ENCODE data around the gene ATP1A3.
"Not testable (repeated sequence)": the region's sequence is repeated elsewhere in the genome, so short reads cannot be mapped to it uniquely, and the experiment has no call there.

The ATP1A3 gene

GRCh38 chr19:41941410-41942202 is 52.4 kb downstream of the ATP1A3 start:
- no peak for DNase-seq

DNA sequence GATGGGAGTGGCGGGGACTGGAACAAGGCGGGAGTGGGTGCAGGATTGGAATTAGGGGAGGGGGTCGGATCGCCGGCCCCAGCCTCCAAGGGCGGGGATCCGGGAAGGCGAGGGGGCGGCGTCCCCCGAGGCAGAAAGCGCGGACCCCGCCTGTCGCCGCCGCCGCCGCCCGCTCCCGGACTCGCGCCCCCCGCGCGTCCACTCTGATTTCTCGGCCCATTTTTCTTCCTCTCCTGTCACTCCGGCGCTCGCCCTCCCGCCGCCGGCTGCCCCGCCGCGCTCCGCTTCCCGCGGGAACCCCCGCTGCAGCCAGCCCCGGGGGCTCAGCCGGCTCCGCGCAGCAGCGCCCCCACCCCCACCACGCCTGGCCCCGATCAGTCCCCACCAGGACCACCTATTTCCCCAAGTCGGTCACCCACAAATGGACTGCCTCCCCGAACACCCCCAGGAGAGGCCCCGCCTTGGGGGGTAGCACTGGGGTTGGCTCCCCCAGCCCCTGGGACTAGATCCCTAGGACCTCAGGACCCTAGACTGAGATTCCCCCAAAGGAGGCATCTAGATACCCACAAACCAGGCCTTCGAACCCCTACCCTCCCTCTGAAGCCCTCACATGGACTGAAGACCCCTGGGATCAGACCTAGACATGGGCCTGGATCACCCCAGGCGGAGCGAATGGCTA is 53.2 kb downstream of the ATP1A3 start:
- no peak for DNase-seq

DNA sequence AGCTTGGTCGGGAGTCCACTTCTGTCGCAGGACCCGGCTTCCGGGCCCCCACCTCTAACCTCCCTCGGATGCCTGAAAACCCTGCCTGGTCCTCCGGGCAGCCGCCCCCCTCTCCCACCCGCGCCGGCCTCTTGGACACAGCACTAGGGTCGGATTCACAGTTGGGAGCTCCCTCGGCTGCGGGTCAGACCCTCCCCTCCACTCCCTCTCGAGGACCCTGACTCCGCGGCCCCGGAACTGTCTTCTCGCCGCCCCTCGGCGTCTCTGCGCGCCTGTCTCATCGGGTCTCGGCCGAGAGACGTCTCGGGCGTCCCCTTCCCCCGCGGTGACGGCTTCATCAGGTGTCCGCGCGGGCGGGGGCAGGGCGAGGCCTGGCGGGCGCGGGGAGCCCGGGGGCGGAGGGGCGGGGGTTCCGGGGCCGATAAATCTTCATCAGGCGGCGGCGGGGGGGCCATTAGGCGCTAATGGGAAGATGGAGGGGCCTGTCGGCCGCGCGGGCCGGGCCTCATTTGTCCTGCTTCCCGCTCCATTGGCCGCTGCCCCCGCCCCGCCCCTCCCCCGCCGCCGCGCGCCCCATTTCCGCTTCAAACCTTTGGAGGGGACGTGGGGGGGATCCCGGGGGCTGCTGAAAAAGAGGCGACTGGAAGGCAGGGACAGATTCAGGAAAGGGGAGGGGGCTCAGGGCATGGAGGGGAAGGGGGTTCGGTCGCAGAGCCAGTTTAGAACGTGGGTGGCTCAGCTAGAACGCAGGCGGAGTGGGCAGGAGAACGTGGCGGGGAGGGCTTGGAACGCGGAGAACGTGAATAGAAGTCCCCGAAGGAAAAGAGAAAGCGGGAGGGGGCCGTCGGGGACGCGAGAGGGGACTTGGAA is 53.9 kb downstream of the ATP1A3 start:
- no peak for DNase-seq

DNA sequence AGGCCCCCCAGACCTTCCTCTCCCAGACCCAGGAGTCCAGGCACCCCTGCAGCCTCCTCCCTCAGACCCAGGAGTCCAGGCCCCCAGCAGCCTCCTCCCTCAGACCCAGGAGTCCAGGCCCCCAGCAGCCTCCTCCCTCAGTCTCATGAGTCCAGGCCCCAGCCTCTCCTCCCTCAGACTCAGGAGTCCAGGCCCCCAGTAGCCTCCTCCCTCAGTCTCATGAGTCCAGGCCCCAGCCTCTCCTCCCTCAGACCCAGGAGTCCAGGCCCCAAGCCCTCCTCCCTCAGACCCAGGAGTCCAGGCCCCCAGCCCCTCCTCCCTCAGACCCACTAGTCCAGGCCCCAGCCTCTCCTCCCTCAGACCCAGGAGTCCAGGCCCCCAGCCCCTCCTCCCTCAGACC is 54.8 kb downstream of the ATP1A3 start:
- DNase-seq: not testable (repeated sequence)

DNA sequence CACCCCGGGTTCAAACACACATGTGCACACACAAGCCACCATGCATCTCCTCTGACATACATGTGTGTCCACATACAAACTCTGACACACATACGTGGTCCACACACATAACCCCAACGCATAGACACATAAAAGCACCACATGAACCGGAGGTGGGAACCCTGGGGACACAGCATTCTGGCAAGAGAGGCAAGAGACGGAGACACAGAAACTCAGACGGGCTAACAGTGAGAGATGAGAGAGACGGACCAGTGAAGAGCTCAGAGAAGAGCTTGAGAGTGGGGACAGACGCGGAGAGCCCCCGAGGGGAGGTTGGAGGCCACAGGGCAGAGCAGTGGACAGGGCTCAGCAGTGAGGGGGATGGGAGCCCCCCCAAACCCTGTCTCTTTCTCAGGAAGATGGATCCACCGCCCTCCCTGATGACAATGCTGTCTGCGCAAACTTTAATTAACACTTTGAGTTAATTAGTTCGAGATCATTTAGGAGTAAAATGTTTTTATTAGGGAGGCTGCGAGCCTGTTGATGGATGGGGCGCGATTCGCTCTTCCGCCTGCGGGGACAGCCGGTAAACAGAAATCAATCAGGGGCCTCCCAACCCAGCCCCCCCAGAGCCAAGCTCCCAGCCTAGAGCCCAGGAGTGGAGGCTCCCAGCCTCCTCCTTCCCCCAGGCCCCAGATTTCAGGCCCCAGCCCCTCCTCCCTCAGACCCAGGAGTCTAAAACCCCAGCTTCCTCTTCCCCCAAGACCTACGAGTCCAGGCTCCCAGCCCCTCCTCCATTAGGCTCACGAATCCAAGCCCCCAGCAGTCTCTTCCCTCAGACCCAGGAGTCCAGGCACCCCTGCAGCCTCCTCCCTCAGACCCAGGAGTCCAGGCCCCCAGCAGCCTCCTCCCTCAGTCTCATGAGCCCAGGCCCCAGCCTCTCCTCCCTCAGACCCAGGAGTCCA is 56.2 kb downstream of the ATP1A3 start:
- DNase-seq: no peak

DNA sequence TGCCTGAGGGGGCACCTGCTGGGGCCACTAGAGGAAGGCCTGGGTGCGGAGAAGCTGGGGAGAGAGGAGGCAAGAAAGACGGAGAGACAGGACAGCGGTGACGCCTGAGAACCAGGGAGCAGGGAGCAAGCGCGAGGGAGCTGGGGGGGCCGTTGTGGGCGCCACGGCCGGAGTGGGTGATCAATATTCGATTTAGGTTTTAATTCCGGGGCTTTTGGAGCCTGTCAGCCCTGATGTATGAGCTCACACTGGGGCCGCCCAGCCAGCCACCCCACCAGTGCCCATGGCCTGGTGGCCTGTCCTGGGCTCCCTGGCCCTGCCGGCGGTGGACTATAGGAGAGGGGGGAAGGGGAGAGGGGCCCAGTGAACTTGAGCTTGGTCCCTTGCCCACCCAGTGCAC is 57.1 kb downstream of the ATP1A3 start:
- DNase-seq: no peak

DNA sequence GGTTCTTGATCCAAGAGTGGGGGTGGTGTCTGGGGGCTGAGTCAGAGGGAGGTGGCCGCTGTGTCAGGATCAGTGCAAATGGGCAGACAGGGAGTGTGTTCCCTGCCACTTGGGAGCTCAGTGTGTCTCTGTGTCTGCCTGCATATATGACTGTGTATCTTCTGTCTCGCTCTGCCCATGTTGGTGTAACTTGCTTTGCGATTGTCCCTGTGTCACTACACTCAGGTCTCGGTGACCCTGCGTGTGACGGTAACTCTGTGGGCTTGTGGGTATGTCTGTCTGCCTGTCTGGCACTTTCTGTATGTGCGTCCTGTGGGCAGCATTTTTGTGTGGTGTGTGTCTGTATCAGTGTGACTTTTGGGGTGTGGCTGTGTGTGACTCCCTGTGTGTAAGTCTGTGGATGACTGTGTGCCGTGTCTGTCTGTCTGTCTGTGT is 57.6 kb downstream of the ATP1A3 start:
- DNase-seq: no peak

DNA sequence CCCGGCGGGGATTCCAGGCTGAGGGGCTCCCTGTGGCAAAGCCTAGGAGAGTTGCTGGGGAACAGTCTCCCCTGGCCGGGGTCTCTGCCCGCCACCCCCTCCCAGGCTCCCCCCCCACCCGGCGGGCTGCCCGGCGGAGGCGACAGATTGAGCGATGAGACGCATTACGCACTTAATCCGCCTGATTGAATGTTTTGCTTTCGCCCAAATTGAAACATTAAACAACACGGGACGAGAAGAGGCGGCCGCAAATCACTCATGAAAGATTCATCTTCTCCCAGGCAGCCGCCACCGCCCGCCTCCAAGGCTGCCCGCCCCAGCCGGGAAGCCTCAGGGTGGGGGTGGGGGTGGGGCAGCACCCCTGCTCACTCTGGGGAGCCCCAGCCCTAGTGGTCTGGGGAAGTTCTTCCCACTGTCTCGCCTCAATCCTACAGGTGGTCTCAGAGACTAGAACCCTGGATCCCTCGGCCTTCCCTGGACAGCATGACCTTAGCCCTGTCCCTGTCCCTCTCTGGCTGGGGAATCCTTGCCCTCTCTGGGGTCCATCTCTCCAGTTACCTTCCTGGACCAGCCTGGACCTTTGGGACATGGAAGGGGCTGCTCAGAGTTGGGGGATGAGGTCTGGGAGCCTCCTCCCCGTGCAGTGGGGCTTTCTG is 58.1 kb downstream of the ATP1A3 start:
- no peak for DNase-seq

DNA sequence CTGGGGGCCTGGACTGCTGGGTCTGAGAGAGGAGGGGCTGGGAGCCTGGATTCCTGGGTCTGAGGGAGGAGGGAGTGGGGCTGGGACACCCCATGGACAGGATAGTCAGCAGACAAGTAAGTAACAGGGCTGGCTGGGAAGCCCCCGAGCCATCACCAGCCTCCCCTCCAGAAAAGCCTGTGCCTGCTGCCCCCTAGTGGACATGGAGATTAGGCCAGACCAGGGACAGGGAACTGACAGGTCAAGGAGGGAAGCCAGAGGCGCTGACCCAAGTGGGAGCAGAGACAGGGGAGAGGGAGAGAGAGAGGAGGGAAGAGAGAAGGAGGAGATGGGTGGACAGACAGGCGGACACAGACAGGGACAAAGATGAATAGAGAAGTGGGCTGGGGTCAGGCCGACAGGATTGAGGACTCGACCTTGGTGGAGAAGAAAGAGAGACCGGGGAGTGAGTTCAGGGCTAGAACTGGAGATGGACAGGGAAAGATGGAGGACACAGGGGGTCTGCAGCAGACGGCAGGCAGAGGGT is 59.1 kb downstream of the ATP1A3 start:
- DNase-seq: no peak

GRCh38 chr19:41933693-41934426 is 60.2 kb downstream of the ATP1A3 start:
- DNase-seq: no peak

GRCh38 chr19:41932720-41933332 is 61.2 kb downstream of the ATP1A3 start:
- no peak for DNase-seq

DNA sequence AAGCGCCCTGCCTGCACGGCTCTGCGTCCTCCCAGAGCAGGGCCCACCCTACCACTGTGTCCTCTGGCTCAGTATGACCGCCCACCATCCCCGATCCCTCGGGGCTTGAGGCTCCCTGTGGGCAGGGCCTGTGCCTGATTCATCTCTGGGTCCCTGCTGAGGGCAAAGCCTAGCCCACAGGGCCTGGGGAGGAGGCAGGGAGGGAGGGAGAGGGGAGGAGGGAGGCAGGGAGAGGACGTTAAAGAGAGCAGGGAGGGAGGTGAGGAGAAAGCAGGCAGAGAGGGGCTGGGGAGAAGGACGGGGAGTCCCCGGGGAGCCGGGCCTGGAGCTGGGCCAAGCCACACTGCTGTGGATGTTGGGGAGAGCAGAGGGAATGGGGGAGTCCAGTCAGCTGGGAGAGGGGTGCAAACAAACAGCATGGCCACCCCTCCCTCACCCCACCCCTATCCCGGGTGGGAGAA is 61.7 kb downstream of the ATP1A3 start:
- no peak for DNase-seq

DNA sequence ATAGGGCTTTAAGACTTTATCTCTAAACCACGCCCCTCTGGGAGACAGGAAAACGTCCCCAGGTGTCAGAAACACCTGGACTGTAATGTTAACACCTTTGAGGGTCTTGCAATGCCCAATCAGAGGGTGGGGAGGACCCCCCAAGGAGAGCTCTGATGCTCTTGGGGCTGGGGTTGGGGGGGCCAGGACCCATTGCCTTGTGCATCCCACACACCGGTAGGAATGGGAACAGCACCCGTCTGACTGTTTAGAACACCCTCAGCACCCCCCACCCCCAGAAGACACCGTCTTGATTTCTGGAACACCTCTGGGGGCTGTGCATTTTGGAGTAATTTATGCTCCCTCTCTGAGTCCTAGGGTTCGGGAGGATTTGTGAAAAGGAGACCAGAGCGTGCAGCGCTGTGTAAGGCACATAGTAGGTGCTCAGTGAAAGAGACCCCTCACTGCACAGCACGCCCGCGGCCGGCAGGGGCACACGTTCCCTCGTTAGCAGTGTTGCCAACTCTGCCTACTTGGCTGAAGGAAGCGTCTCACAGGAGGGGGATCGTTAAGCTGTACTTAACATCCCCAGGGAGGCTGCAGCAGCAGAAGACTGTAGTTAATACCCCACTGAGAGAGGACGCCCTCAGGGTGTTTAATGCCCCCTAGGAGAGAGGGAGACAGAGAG is 63.0 kb downstream of the ATP1A3 start:
- DNase-seq: no peak

DNA sequence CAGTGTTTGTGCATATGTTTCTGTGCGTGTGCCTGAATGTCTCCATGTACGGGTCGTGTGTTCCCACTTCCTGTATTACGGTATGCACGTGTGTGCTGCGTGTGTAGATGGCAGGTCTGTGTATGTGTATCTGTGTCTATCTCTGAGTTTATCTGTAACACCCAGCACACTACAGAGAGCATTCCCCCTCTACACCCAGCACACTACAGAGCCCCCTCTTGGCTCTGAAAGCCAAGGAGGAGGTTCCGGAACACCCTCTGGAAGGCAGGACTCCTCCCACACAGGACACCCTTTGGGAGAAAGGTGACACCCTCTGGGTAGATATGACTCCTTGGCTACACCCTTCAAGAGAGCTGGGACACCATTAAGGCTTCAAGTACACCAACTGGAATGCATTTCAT is 63.7 kb downstream of the ATP1A3 start:
- DNase-seq: no peak

- no peak for DNase-seq
Observed at GRCh38 chr19:41929536-41930071, 64.4 kb downstream of the ATP1A3 start.

DNA sequence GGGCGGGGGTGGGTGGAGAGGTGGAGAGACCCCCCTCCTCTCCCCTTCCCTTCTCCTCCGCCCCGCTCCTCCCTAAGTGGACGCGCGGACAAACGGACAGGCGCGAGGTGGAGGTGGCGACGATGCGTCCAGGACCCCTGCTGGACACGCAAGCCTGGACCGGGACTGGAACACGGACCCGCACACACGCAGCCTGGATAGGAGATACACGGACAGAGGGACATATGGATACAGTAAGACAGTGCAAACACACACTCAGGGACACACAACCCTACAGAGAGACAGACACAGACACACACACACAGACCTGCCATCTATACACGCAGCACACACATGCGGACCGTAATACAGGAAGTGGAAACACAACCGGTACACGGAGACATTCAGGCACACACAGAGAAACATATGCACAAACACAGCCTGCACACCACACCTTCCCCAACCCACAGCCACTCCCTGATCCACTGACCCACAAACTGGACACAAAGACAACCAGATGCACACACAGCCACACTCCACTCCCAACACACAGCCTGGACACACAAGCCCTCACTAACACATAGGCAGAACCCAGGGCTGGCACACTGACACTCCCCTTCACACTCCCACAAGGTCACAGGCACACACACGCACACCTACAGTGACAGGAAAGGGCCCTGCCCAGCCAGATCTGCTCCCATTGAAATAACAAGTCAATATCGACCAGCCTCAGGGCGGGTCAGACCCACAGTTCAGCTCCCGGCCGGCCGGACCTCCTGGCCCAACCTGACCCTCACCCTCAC is 65.1 kb downstream of the ATP1A3 start:
- no peak for DNase-seq

GRCh38 chr19:41928221-41928683 is 65.8 kb downstream of the ATP1A3 start, which contains the start of gene ERFL:
TSS of gene ERFL (minus strand) at chr19:41928449. CDS start at chr19:41912919, 15,530 bp downstream.
- DNase-seq: no peak

GRCh38 chr19:41927497-41928192 is 66.4 kb downstream of the ATP1A3 start:
- no peak for DNase-seq
